HepG2 (cell line): ENCODE data around the gene ZCCHC10. TPM values are rescaled to one million over a fixed set of nuclear protein-coding genes. Genes with fewer than 3 reads are reported as not detected.

ENCODE experiments used
- ADNP ChIP-seq: sonication (generic); formaldehyde crosslinking; IDR thresholded peaks from 2 replicates; pipeline ENCODE4 v1.4.0; 2020; ENCODE audit warnings: missing genetic modification reagents
- ATF5 ChIP-seq: sonication (generic); formaldehyde crosslinking; IDR thresholded peaks from 2 replicates; pipeline ENCODE4 v1.4.0; 2020; ENCODE audit warnings: mild to moderate bottlenecking, low read depth, missing genetic modification reagents
- BHLHE40 ChIP-seq: IDR thresholded peaks from 2 replicates; pipeline ENCODE4 v1.6.1; 2011; ENCODE audit warnings: low read length, improper control_type of control experiment
- BORCS8-MEF2B ChIP-seq: sonication (generic); formaldehyde crosslinking; IDR thresholded peaks from 2 replicates; pipeline ENCODE4 v1.8.0; 2022; ENCODE audit warnings: mild to moderate bottlenecking, missing genetic modification reagents
- E2F2 ChIP-seq: sonication (generic); formaldehyde crosslinking; IDR thresholded peaks from 2 replicates; pipeline ENCODE4 v1.4.0; 2020; ENCODE audit warnings: missing genetic modification reagents, borderline replicate concordance
- HNRNPUL1 ChIP-seq: fragments of 200-400 bp; formaldehyde crosslinking; IDR thresholded peaks from 2 replicates; pipeline ENCODE4 v1.6.1; 2017; ENCODE audit warnings: low read depth, mild to moderate bottlenecking, low read length, moderate library complexity
- MYNN ChIP-seq: sonication (generic); formaldehyde crosslinking; IDR thresholded peaks from 2 replicates; pipeline ENCODE4 v1.4.0; 2020; ENCODE audit warnings: mild to moderate bottlenecking, low read depth, missing genetic modification reagents
- SMC3 ChIP-seq: IDR thresholded peaks from 2 replicates; pipeline ENCODE4 v1.6.1; 2011; ENCODE audit warnings: low read length, improper control_type of control experiment
- SNAPC2 ChIP-seq: sonication (generic); formaldehyde crosslinking; IDR thresholded peaks from 2 replicates; pipeline ENCODE4 v1.8.1; 2022; ENCODE audit warnings: mild to moderate bottlenecking, missing genetic modification reagents
- STAT6 ChIP-seq: sonication (generic); formaldehyde crosslinking; IDR thresholded peaks from 2 replicates; pipeline ENCODE4 v1.4.0; 2020; ENCODE audit warnings: missing genetic modification reagents, mild to moderate bottlenecking, borderline replicate concordance
- THAP9 ChIP-seq: sonication (generic); formaldehyde crosslinking; IDR thresholded peaks from 2 replicates; pipeline ENCODE4; 2020; ENCODE audit warnings: missing genetic modification reagents, mild to moderate bottlenecking, borderline replicate concordance
- WIZ ChIP-seq: sonication (generic); formaldehyde crosslinking; IDR thresholded peaks from 2 replicates; pipeline ENCODE4 v1.5.1; 2020; ENCODE audit warnings: mild to moderate bottlenecking, missing genetic modification reagents
- ZBED4 ChIP-seq: sonication (generic); formaldehyde crosslinking; IDR thresholded peaks from 2 replicates; pipeline ENCODE4 v1.4.0; 2020; ENCODE audit warnings: missing genetic modification reagents, borderline replicate concordance
- ZGPAT ChIP-seq: IDR thresholded peaks from 2 replicates; pipeline ENCODE4 v1.6.1; 2016; ENCODE audit warnings: mild to moderate bottlenecking
- ZNF230 ChIP-seq: sonication (generic); formaldehyde crosslinking; IDR thresholded peaks from 2 replicates; pipeline ENCODE4 v1.4.0; 2020; ENCODE audit warnings: mild to moderate bottlenecking, missing genetic modification reagents
- ZNF24 ChIP-seq: fragments of 450-650 bp; IDR thresholded peaks from 2 replicates; pipeline ENCODE4 v1.6.1; 2017; ENCODE audit warnings: antibody characterized with exemption, mild to moderate bottlenecking
- ZSCAN9 ChIP-seq: IDR thresholded peaks from 2 replicates; pipeline ENCODE4 v1.6.1; 2016; ENCODE audit warnings: borderline replicate concordance
- polyA plus RNA-seq, 8 experiments: library from polyadenylated mRNA; depleted of rRNA in 3 of 8; stranded (reverse) in 7 of 8; unstranded in 1 of 8; fragments of >200 nt; fragmentation: Illumina TruSeq in 4 of 8; extraction: Trizol in 4 of 8; gene quantifications; 2 replicates each; pipeline versions ENCODE4 v1.2.1 to v1.2.3, GENCODE V29; 2011 to 2016; ENCODE audit warnings: low read depth in 4 of 8, missing spikeins in 1 of 8, mixed read lengths in 1 of 8; ENCODE audit not compliant: insufficient read depth in 1 of 8
- total RNA-seq, 5 experiments: library from RNA; depleted of rRNA; stranded (reverse); fragments of >200 nt; fragmentation: Illumina TruSeq; extraction: Trizol; gene quantifications; 2 replicates each; pipeline ENCODE4 v1.2.3, GENCODE V29; 2016; ENCODE audit warnings: low read depth in 1 of 5

ZCCHC10 gene
- total and polyA plus RNA-seq, 2 of the 13 experiments (the other 11 are each of a cell fraction or from before 2014, with no cell fraction given), result 40.7 to 48.2 TPM

- TF ChIP-seq ZGPAT (CRISPR knock-in tag) (peak; percentile 52; the same call in 1 of the 2 replicates), SMC3 (no peak; the same call in 1 of the 2 replicates), ZBED4 (0 out of 2 replicates have a peak, but pooled peaks have one; percentile 24), ZNF230 (CRISPR knock-in tag) (no peak), SNAPC2 (CRISPR knock-in tag) (peak; percentile 45; the same call in 1 of the 2 replicates), WIZ (CRISPR knock-in tag) (no peak), ZNF24 (no peak), BORCS8-MEF2B (CRISPR knock-in tag) (no peak), ATF5 (CRISPR knock-in tag) (no peak), THAP9 (CRISPR knock-in tag) (no peak), STAT6 (CRISPR knock-in tag) (no peak), ZSCAN9 (CRISPR knock-in tag) (no peak), HNRNPUL1 (no peak), MYNN (CRISPR knock-in tag) (no peak), ADNP (CRISPR knock-in tag) (no peak), E2F2 (CRISPR knock-in tag) (no peak), BHLHE40 (no peak)
Observed at GRCh38 chr5:133049726-133050048, 23.3 kb upstream of the ZCCHC10 start (continued).
